Type B pancreatic cell (in vitro differentiated cells): ENCODE results near the gene LRRC71. TPM values are rescaled to one million over a fixed set of nuclear protein-coding genes. Genes with fewer than 3 reads are reported as not detected.
A peak's percentile ranks its signal among the peaks of the same experiment; 100 is the strongest.

ENCODE experiments used
- DNase-seq: peaks from one replicate; pipeline ENCODE4 v3.0.0; 2021; ENCODE audit warnings: mixed read lengths; ENCODE audit not compliant: unreplicated experiment; ENCODE audit errors: extremely low spot score
- H3K27ac Mint-ChIP-seq: 2 replicates; pipeline ENCODE4 v1.8.0; 2021; ENCODE audit warnings: mild to moderate bottlenecking, mixed read lengths
- H3K27me3 Mint-ChIP-seq: 2 replicates; pipeline ENCODE4 v1.8.0; 2021; ENCODE audit warnings: mixed read lengths
- H3K36me3 Mint-ChIP-seq: 2 replicates; pipeline ENCODE4 v1.8.0; 2021; ENCODE audit warnings: mixed read lengths
- H3K4me1 Mint-ChIP-seq: one replicate; pipeline ENCODE4 v1.8.0; 2021; ENCODE audit warnings: mixed read lengths; ENCODE audit not compliant: unreplicated experiment
- H3K4me3 Mint-ChIP-seq: 2 replicates; pipeline ENCODE4 v1.8.0; 2021; ENCODE audit warnings: mild to moderate bottlenecking, mixed read lengths
- H3K9me3 Mint-ChIP-seq: 2 replicates; pipeline ENCODE4 v1.8.0; 2021; ENCODE audit warnings: mixed read lengths
- CTCF ChIP-seq: fragments of 200-600 bp; sonication (generic); conservative IDR thresholded peaks from 2 replicates; pipeline ENCODE4 v1.5.0; 2021; ENCODE audit warnings: antibody characterized with exemption, mild to moderate bottlenecking
- total RNA-seq: library from RNA; stranded (reverse); gene quantifications from 2 replicates; pipeline ENCODE4 v1.2.1, GENCODE V29; 2021; ENCODE audit warnings: low replicate concordance

LRRC71 gene
- total RNA-seq, 1 donor from 2014 or later, result 0.58 TPM

GRCh38 chr1:156881663-156882062 lies 38.8 kb upstream of the LRRC71 start:
- Mint-ChIP-seq H3K4me1 (peaks cover 32% of the 10 kb centered on the region), H3K9me3 (no peaks in the 10 kb centered on the region), H3K27ac (no peak overlapping the region), H3K36me3 (no peaks in the 10 kb centered on the region), H3K4me3 (no peak overlapping the region), H3K27me3 (peaks cover 81% of the 10 kb centered on the region)
- DNase-seq, result no peak
- no peak for TF ChIP-seq CTCF

- Mint-ChIP-seq H3K4me3 (no peak overlapping the region), H3K4me1 (peaks cover 36% of the 10 kb centered on the region), H3K27ac (no peak overlapping the region), H3K27me3 (peaks cover 80% of the 10 kb centered on the region), H3K9me3 (no peaks in the 10 kb centered on the region), H3K36me3 (no peaks in the 10 kb centered on the region)
- DNase-seq, result no peak
- no peak for TF ChIP-seq CTCF
Measured at GRCh38 chr1:156882543-156882942, 37.9 kb upstream of the LRRC71 start.

GRCh38 chr1:156883919-156884318 lies 36.5 kb upstream of the LRRC71 start:
- Mint-ChIP-seq H3K4me1 (peaks cover 39% of the 10 kb centered on the region), H3K9me3 (no peaks in the 10 kb centered on the region), H3K27me3 (peaks cover 70% of the 10 kb centered on the region), H3K36me3 (no peaks in the 10 kb centered on the region), H3K27ac (peak overlapping the region; percentile 26), H3K4me3 (no peak overlapping the region)
- no peak for TF ChIP-seq CTCF
- DNase-seq, result no peak

- no peak overlapping the region for H3K4me3 Mint-ChIP-seq
- no peaks in the 10 kb centered on the region for H3K36me3 Mint-ChIP-seq
- H3K9me3 Mint-ChIP-seq, result no peaks in the 10 kb centered on the region
- H3K4me1 Mint-ChIP-seq, result peaks cover 41% of the 10 kb centered on the region
- H3K27ac Mint-ChIP-seq, result no peak overlapping the region
- DNase-seq, result no peak
- TF ChIP-seq CTCF, result no peak
- peaks cover 70% of the 10 kb centered on the region for H3K27me3 Mint-ChIP-seq
Measured at GRCh38 chr1:156884560-156885184, 35.8 kb upstream of the LRRC71 start.

- peaks cover 72% of the 10 kb centered on the region for H3K27me3 Mint-ChIP-seq
- H3K27ac Mint-ChIP-seq, result no peak overlapping the region
- no peaks in the 10 kb centered on the region for H3K36me3 Mint-ChIP-seq
- H3K9me3 Mint-ChIP-seq, result no peaks in the 10 kb centered on the region
- TF ChIP-seq CTCF, result no peak
- DNase-seq, result no peak
- H3K4me3 Mint-ChIP-seq, result no peak overlapping the region
- H3K4me1 Mint-ChIP-seq, result peaks cover 46% of the 10 kb centered on the region
Measured at GRCh38 chr1:156885314-156885713, 35.1 kb upstream of the LRRC71 start.

- DNase-seq, result no peak
- no peak overlapping the region for H3K27ac Mint-ChIP-seq
- no peak for TF ChIP-seq CTCF
- peaks cover 72% of the 10 kb centered on the region for H3K27me3 Mint-ChIP-seq
- no peaks in the 10 kb centered on the region for H3K9me3 Mint-ChIP-seq
- H3K4me3 Mint-ChIP-seq, result no peak overlapping the region
- no peaks in the 10 kb centered on the region for H3K36me3 Mint-ChIP-seq
- H3K4me1 Mint-ChIP-seq, result peaks cover 47% of the 10 kb centered on the region
Measured at GRCh38 chr1:156885880-156886355, 34.5 kb upstream of the LRRC71 start.
